22Rv1 (cell line): ENCODE measurements around the gene NEK2.

Source experiments
- CTCF ChIP-seq: fragments of 450-650 bp; IDR thresholded peaks from 2 replicates; pipeline ENCODE4 v1.5.1; 2017; ENCODE audit warnings: mild to moderate bottlenecking
- ZFX ChIP-seq: fragments of 450-650 bp; IDR thresholded peaks from 2 replicates; pipeline ENCODE4 v1.6.1; 2017; ENCODE audit warnings: antibody characterized with exemption, borderline replicate concordance

DNA sequence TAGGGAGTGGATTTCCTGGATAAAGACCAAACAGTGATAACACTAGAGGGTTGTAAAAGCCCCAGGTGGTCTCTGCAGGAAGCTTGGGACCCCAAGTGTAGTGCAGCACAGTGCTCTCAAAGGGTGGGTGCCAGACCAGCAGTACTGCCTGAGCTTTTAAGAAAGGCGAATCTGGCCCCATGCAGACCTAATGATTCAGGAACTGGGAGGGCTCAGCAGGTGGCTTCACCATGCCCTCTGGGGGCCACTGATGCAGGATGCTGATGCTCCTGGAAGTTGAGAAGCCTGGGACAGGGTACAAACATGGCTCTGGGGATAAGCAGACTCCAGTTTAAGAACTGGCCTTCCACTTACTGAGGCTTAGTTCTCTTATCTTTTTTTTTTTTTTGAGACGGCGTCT is 29.1 kb upstream of the NEK2 start:
- no peak for TF ChIP-seq CTCF
- no peak for TF ChIP-seq ZFX
